GM18867 (cell line): ENCODE data around the gene AK5.

Source experiments
- ATAC-seq: cut with Tn5 transposase; IDR thresholded peaks from one replicate; pipeline ENCODE4 v1.9.1; 2021; ENCODE audit warnings: mild to moderate bottlenecking, moderate library complexity; ENCODE audit not compliant: unreplicated experiment

The AK5 gene

DNA sequence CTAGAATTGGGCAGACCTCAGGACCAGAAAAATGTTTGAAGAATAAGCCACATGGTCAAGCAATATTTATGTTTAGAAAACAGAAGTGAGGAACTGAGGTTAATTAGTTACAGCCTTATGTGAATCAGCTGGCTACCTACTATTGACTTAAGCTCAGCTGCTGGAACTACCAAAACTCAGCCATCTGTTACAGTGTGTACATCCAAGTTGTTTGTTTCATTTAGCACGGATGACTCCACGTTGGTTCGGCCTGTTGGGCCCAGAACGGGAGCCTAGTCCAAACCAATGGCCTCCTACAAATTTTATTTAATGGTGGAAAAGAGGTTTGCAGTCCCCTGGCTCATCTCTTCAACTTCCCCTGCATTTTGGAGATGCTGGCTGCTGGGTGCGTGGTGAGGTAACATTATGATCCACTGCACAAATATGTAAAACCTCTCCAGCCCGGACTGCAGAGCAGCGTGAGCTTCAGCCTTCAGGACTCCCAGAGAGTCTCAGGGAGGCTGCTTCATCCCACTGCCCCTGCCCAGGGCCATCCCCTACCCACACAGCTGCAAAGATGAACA, 257.2 kb downstream of the AK5 start:
- peak; percentile 67 for ATAC-seq

DNA sequence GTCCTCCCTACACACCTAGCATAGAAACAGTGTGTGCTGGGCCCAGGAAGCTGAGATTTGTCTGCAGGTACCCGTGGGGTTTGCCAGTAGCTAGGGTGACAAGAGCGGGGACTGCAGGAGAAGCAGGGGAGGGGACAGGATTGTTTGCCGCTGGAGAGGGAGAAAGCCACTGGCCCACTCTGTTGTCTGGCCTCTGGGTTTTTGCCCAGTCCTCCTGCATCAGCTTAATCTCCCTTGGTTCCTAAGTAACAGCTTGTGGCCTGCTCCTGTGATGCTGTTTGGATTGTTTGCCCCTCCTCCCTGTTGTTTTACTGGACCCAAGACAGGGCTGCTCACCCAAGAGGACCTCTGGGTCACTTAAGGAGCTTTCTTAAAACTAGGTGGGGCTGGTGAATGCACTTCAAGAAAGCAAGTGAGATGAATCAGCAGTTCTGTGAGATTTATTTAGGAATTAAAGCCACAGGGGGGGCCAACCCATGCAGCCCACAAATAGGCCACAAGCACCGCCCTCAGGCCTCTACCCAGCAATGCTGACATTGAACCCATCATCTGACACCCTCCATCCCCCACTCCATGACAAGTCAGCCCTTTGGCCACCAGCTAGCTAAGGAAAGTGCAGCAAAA, 257.8 kb downstream of the AK5 start:
- ATAC-seq, result no peak

DNA sequence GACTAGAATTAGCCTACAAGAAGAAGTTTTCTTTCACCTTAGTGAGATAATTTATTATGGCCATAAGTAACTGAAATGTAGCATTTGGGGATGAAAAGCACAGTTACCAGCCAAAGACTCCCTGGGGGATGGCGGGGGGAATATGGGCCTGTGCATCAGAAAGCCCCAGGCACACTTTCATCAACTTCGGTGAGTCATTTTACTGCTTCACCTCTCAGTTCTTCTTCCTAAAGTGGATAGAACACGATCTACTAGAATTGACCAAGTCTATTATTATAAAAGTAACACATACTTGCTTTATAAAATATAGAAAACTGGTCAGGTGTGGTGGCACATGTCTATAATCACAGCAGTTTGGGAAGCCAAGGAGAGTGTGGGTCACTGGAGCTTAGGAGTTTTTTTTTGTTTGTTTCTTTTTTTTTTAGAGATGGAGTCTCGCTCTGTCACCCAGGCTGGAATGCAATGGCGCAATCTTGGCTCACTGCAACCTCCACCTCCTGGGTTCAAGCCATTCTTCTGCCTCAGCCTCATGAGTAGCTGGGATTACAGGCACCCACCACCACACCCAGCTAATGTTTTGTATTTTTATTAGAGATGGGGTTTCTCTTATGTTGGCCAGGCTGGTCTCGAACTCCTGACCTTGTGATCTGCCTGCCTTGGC, 258.8 kb downstream of the AK5 start:
- ATAC-seq, result peak; percentile 34

DNA sequence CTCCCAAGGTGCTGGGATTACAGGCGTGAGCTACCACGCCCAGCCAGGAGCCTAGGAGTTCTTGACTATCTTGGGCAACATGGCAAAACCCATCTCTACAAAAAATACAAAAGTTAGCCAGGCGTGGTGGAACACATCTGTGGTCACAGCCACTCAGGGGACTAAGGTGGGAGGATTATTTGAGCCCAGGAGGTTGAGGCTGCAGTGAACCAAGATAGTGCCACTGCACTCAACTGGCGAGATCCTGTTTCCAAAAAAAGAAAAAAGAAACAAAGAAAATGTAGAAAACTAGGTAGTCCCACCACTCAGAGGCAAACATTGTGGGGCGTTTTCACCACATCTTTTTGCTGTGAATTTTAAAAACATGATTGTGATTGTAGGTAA, 259.3 kb downstream of the AK5 start:
- ATAC-seq, result peak; percentile 49

DNA sequence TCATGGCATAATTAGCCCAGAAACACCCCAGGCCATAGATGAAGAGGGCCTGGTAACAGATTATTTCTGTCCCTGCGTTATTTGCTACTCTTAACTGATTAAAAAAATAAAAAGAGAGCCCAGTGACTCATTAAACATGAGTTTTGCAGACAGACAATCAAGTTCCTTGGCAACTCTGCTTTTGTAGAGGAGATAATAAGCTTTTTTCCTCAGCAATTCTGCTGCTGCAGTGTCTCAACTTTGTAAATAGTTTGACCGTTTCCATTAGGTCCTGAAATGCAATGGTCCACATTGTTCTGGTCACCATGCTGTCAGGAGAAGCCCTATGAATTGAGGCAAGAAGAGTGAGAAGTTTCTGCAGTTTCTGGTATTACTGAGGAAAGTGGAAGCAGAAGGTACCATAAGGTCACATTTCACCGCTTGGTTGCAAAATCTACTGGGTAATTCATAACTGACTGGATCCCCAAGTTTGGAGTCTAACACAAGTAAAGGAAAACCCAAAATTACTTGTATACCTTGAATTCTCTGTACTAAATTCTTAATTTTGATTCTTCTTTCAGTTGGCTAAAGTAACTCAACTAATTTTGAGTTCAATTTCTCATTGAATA, 261.1 kb downstream of the AK5 start:
- no peak for ATAC-seq

DNA sequence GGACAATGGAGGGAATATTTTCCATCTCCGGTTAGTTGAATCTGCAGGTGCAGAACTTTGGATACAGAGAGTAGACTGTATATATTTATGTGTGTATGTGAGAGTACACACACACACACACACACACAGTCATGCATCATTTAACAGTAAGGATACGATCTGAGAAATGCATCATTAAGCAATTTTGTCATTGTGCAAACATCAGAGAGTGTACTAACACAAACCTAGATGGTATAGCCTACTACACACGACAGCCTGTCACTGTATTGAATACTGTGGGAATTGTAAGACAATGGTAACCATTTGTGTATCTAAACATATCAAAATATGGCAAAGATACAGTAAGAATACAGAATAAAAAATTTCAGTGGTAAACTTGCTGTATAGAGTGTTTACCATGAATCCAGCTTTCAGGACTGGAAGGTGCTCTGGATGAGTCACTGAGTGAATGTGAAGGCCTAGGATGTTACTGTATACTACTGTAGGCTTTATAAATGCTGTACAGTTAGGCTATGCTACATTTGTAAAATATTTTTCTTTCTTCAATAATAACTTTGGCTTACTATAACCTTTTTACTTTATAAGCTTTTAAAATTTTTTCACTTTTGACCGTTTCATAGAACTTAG, 262.1 kb downstream of the AK5 start:
- ATAC-seq, result no peak

DNA sequence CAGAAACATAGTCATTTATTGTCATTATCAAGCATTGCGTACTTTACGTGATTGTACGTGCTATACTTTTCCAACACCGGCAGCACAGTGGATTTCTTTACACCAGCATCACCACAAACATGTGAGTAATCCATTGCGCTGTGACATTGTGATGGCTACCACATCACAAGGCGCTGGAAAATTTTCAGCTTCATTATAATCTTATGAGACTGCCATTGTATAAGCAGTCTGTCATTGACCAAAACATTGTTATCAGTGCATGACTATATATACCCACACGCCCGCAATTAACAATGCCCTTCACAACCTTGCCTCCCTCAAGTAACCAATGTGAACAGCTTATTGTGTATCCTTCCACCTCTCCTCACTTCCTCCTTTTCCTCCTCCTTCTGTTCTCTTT, 263.0 kb downstream of the AK5 start:
- no peak for ATAC-seq

DNA sequence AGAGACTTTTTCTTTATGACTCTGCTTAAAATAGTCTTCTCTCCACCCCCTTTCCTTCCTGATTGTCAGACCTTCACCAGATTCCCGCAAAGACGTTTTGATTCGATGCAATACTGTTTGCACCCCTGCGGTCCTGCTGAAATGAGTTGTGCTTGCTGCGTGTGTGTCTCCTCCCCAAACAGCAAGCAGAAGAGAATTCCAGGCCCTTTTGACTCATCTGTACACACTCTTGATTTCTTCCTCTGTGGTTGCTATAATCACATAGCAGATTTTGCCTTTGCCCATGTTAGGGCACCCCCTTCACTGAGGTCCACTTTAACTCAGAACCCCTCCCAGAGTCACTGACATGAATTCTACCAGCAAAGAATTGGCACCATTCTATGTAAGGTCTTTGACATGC, 264.2 kb downstream of the AK5 start:
- no peak for ATAC-seq

DNA sequence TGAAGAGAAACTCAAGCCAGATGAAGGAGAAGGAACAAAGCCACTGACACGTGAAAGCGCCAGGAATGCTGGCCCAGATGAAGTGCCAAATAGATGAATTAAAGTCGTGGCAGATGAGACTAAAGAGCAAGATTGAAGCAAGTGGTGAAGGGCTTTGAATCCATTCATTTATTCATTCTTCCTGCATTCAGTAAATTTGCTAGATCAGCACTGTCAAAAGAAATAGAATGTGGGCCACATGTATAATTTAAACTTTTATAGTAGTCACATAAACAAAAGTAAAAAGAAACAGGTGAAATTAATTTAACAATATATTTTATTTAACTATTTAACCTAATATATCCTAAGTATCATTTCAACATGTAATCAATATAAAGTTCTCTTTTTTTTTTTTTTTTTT, 265.1 kb downstream of the AK5 start:
- ATAC-seq, result no peak

DNA sequence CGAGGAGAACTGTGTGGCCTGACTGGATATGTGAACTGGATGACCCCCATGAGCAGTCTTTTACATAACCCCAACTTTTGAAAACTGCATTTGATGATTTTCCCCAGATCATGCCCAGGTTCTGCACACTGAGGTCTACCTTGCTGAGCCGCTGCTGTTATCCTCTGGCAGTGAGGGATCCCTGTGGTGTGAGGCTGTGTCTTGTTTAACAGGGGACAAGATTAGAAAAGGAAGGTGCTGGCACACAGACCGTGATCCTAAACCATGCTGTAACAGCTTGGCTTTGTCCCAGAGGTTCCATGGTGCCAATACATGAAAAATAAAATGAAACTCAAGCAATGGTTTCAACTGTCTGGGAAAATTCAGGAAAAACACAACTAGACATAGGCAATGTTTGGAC, 266.5 kb downstream of the AK5 start:
- no peak for ATAC-seq

DNA sequence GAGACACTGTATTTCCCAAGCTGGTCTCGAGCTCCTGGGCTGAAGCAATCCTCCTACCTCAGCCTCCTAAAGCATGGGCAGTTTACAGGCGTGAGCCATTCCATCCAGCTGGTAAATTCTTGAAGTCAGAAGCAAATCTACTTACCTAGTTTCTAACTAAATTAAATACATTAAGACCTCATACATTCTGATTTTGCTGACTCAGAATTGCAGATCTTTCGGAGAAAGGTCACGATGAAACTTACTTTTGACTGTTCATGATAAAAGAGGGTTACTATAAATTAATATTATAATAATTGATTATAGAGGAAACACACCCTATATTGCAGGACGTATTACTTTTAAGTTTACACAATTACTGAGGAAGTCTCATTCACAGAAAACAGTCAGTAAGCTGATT, 268.3 kb downstream of the AK5 start:
- no peak for ATAC-seq

DNA sequence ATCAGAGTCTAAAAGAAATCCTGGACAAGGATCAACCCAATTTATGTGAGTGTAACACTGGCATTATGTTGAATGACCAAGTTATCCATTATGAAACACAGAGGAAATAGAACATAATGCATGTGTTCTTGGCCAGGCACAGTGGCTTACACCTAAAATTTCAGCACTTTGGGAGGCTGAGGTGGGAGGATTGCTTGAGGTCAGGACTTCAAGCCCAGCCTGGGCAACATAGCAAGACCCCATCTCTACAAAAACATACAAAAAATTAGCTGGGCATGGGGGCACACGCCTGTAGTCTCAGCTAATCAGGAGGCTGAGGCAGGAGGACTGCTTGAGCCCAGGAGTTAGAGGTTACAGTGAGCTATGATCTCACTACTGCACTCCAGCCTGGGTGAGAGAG, 270.8 kb downstream of the AK5 start:
- no peak for ATAC-seq

DNA sequence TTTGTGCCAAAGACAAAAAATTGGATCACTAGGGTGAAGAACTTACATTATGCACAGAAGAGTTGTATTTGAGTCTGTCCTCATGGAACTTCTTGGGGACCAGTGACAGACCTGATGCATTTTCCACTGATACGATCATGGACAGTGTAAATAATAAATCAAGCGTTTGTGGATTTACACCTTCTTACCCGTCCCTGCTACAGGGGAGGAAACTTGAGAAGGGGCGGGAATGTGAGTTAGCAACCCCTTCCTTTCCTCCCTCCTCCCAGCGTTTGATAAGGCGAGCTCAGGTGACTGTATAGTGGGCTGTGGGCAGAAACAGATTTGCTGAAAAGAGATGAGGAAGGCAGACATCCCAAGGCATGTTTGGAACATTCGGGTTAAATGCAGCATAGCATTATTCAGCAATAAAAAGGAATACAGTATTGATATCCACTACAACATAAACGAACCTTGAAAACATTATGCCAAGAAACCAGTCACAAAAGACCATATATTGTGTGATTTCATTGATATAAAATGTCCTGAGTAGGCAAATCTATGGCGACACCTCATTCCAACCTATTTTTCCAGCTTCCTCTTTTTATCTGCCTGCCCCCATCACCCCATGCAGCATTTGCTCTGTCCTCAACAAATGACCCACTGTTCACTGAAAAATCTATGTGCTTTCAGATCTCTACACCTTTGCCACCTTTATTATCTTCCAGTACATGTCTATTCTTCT, 271.9 kb downstream of the AK5 start:
- no peak for ATAC-seq

DNA sequence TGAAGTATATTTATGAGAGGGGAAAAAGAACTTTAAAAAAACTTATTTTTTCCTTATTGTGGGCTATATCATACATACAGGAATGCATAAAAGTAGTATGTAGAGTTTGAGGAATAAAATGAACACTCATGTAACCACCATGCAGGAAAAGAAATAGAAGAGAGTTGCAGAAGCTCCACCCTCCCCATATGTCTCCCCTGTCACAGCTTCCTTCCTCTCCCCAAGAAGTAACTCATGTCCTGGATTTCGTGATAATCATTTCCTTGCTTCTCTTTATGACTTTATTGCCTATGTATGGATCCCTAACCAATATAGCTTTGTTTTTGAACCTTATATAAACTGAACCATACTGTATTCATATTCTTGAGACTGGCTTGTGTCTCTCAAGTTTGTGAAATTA, 274.2 kb downstream of the AK5 start:
- ATAC-seq, result no peak

DNA sequence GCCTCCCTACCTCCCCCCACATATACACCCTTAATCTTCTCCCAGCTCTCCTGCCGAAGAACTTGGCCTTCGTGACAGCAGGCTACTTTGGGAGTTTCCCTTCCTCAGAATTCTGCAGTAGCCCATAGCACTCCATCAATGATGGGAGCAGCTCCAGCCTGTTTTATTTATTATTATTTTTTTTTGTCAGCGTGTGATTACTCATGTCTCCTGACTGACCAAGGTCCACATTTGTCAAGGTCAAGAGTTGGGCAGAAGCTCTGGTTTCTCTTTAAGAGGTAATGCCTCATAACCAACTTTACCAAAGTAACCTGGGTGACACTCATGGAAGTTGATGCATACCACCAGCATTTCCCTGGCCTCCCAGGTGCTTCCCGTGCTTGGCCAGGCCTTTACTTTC, 275.2 kb downstream of the AK5 start:
- no peak for ATAC-seq

DNA sequence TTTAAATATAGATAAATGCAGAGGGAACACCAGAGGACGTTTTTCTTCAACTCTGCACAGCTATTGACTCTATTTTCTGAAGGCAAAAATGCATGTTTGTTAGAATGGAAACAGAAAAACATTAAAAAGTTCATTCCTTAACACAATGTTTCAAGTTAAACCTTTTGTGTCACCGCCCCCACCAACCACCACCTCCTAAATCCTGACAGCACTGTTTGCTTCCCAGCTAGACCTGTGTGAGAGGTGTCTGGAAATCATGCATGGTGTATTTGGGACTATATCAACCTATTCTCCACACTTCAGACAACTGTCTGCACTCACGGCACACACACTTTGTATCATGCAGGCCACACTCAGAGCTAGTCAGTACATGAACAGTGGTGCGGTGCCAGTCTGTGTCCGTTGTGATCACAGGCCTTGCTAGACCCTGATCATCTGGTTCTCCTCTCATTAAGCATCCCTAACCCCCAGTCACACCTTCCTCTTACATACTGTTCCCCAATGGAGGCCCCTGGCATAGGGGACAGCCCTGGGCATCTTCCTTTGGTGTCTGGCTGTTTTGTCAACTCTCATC, 276.9 kb downstream of the AK5 start:
- ATAC-seq, result no peak

DNA sequence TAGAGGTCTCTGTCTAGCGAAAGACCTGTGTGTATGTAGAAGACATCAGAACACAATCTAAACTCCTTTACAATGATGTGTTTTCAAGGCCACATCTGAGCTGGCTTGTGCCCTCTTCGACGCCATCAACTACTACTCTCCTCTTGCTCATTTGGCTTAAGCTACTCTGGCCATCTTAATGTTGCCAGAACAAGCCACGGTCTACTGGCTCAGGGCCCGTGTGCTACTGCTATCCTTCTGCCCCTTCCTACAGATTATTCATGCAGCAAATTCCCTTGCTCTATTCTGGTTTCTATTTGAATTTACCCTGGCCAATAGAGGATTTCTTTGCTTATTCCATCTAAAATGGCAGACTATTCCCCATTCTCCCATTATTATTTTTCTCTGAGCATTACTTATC, 278.9 kb downstream of the AK5 start:
- ATAC-seq, result no peak

DNA sequence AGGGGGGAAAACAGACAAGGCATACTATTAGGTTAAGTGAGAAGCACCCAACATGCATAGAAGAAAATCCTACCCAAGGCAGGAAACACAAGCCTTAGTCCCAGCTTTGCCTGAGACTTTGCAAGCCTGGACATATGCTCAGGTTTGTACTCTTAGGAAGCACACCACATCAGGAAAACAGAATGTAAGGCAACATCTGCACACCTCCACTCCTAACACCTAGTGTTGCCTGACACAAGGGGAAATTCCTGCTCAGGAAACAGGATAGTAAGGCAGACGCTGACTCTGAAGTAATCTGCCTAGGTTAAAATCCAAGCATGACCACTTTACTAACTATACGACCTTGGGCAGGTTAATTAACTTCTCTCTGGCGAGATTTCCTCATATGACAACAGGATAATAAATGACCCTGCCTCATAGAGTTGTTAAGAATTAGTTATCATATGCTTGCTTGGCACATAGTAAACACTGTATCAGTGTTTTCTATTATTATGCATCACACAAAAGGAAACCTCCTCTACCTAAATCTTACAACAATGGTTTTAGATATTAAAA, 280.9 kb downstream of the AK5 start:
- no peak for ATAC-seq

DNA sequence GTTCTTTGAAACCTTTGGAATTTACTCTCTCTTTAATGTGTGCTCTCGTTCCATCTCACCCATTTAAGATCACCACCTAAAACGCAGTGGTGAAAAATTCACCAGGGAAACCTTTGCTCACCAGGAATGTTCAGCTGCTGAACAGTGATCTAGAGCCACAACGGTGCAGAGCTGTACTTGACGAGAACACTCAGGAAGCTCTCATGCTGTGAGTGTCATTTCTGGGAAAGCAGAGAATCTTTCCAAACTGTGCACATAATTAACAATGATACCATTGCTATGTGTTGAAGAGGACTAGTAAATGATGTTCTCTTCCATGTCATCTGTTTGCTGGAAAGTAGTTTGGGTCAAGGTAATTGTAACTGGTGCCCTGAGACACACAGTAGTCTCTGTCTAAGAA, 283.5 kb downstream of the AK5 start:
- ATAC-seq, result no peak

DNA sequence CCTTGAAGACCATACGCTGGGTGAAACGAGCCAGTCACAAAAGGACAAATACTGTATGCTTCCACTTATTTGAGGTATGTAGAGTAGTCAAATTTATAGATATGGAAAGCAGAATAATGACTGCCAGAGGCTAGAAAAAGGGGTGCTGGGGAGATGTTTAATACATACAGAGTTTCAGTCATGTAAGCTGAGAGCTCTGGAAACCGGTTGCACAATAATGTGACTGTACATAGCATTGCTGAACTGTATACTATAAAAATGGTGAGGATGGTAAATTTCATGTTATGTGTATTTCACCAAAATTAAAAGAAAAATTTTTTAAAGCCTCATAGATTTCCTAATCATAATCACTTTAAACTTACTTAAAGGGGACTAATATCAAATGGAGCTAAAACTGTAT, 289.8 kb downstream of the AK5 start:
- no peak for ATAC-seq

DNA sequence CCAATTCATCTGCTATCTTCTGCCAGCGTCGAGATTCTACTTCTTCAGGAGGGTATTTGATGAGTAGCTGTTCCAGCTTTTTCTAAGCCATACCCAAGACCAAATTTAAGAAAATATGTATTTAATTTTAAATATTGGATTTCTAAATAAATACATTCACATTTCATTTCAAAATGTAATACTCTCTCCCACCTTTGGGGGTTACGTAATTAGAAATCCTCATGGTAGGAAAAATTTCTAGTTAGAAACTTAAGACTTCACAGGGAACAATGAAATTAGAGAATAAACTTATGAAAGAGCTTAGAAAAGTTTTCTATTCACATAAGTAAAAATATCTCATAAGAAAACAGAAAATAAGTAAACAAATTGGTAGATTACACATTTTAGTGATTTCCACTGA, 297.7 kb downstream of the AK5 start:
- no peak for ATAC-seq
